NAMALWA (cell line): ENCODE measurements around the gene CSE1L.
"Not testable (repeated sequence)": the region's sequence is repeated elsewhere in the genome, so short reads cannot be mapped to it uniquely, and the experiment has no call there.

Experiments
- DNase-seq: peaks from one replicate; pipeline ENCODE4 v3.0.0-alpha.2; 2015; ENCODE audit warnings: low spot score

CSE1L gene

GRCh38 chr20:49046087-49046900 lies at the start of gene CSE1L:
TSS of gene CSE1L (plus strand) at chr20:49046312. CDS start at chr20:49058464, 12,152 bp downstream.
- DNase-seq, result peak; percentile 97

GRCh38 chr20:48999890-49000870 lies 45.9 kb upstream of the CSE1L start:
- no peak for DNase-seq

GRCh38 chr20:49001741-49002140 lies 44.4 kb upstream of the CSE1L start:
- DNase-seq, result no peak

- no peak for DNase-seq
These were observed 39.6 kb upstream of the CSE1L start for GRCh38 chr20:49006446-49006980.

- DNase-seq, result no peak
These were observed 36.0 kb upstream of the CSE1L start for GRCh38 chr20:49009899-49010631.

- DNase-seq, result no peak
These were observed 21.9 kb upstream of the CSE1L start for GRCh38 chr20:49024220-49024619.

- not testable (repeated sequence) for DNase-seq
These were observed 17.9 kb upstream of the CSE1L start for GRCh38 chr20:49028177-49028576.

- peak; percentile 51 for DNase-seq
These were observed 17.4 kb upstream of the CSE1L start for GRCh38 chr20:49028684-49029083.

- DNase-seq, result no peak
These were observed 16.9 kb upstream of the CSE1L start for GRCh38 chr20:49029203-49029602.

- no peak for DNase-seq
These were observed 15.0 kb upstream of the CSE1L start for GRCh38 chr20:49030954-49031619.

- no peak for DNase-seq
These were observed 13.7 kb upstream of the CSE1L start for GRCh38 chr20:49032455-49032854.

- no peak for DNase-seq
These were observed 11.9 kb upstream of the CSE1L start for GRCh38 chr20:49034070-49034732.

GRCh38 chr20:49037962-49038387 lies 8.1 kb upstream of the CSE1L start:
- peak; percentile 62 for DNase-seq

- DNase-seq, result no peak
These were observed 6.3 kb upstream of the CSE1L start for GRCh38 chr20:49039854-49040253.

GRCh38 chr20:49043000-49043399 lies 3.1 kb upstream of the CSE1L start:
- DNase-seq, result no peak

- DNase-seq, result no peak
These were observed 549 bp upstream of the CSE1L start for GRCh38 chr20:49045440-49046086.

- no peak for DNase-seq
These were observed 6.2 kb downstream of the CSE1L start for GRCh38 chr20:49052334-49052733.

GRCh38 chr20:49054056-49054643 lies 8.0 kb downstream of the CSE1L start:
- no peak for DNase-seq

GRCh38 chr20:49063279-49063678 lies 17.2 kb downstream of the CSE1L start:
- no peak for DNase-seq

GRCh38 chr20:49074521-49074920 lies 28.4 kb downstream of the CSE1L start:
- DNase-seq, result no peak
